ENCODE results near the gene FGFBP1.

FGFBP1 gene

DNA sequence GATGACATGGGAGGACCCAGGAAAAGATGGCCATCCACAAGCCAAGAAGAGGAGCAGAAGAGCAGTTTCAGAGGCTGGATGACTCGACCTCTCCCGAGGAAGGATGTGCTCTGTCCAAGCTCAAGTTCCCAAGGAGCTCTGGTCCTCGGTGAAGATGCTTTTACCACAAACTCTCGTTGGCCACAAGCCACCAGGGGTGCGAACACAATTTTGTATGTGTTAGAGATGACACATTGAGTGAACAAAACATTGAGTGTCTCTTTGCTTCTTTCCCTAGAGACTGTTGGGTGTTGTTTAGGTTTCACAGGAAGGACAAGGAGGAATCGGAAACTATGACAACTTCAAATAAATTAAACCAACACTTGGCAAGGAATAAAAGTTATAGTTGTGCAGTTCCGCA is 26.3 kb downstream of the FGFBP1 start:
- DNase-seq (ENCODE audit: low read depth): no peak

DNA sequence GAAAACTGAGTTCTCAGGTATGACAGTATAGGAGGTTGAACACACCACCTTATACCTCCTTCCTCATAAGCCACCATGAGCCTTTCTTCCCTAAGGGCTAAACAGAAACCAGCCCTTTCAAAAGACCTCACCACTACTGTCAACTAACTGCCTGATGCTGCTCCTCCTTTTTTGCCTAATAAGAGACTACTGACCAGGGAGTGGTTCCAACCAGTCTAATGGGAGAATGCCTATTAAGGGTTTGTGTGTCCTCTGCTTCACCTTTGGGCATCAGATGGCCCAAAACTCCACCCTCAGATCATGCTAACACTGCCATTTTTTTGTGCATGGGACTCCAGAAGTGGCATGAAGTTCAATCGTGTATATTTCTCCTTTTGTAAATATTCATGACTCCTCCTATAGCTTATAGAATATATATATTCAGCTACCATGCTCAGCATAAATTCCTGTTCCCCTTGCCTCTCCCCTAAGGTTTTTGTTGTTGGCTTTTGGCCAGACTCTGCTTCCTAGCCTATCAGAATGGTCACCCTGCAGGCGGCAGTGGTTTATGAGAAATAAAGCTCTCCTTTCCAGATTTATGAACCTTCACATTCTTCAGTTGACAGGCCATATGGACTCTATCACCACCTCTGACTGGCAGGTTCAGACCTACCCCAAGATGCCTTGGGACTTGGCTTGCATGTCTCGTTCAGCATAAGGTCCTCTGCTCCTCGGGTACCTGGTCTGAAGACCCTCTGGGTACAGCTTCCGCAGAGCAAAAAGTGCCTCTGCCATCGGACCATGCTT is 28.2 kb downstream of the FGFBP1 start:
- DNase-seq (ENCODE audit: low read depth): no peak

DNA sequence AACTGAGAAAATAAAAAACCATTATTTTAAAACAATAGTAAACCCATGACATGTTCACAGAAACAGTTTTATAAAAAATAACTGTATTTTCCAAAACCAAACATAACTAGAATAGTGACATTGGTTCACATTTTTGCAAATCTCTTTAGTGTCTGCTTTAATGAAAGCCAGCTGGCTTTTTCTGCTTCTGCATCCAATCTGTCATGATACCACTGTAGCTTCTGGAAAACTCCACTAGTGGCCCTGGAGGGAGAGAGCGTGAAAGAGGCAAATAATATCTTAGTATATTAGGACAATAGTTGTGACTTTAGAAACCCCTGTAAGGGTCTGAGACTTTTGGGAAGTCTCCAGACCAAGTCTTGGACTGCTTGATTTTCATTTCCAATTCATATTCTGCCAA is 31.1 kb downstream of the FGFBP1 start:
- no peak for DNase-seq (ENCODE audit: low read depth)

DNA sequence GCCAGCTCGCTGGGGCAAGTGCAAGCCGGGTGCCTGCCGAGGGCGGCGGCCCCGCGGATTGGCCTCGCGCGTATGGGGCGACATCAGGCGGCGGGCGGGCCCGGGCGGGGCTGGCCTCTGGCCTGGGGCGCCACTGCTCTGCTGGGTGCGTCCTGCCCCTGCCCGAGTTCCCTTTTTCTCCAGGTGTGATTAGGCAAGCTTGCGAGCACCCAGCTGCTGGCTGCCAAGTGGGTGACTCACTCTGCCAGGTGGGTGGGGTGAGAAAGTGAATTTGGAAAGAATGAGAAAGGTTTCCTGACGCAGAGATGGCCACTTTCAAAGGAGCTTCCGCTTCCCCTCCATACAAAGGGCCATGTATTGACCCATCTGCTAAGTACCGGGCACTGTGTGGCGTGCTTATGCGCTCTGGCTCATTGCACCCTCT is 32.5 kb downstream of the FGFBP1 start:
- no peak for DNase-seq (ENCODE audit: low read depth)

DNA sequence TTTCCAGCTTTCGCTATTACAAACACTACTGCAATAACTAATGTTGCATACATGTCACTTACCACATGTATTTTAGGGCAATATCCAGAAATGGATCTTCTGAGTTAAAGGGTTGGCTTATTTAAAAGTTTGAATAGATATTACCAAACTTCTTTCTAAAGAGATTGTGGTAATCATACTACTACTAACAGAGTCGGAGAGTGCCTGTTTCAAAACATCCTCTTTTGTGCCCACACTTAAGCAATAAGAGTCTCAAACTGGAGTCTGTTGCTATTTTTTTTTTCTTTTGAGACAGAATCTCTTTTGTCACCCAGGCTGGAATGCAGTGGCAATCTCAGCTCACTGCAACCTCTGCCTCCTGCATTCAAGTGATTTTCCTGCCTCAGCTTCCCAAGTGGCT is 35.8 kb downstream of the FGFBP1 start:
- no peak for DNase-seq (ENCODE audit: low read depth)

DNA sequence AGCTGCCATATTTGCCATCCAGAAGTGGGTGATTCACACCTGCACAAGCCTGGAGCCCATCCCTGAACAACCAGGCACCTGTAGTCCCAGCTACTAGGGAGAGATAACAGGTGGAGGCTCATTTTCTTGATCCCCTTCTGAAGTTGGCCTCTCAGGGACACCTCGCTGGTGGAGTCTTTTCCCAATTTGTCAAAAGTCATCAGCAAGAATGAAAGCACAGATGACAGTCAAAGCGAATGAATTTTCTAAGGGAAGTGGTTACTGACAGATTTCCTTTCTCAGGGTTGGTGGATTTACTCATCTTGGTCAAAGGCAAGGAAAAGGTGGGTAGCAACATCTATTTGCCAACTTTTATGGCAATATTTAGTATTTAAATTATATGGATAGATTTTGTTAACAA is 36.5 kb downstream of the FGFBP1 start:
- DNase-seq (ENCODE audit: low read depth): no peak

DNA sequence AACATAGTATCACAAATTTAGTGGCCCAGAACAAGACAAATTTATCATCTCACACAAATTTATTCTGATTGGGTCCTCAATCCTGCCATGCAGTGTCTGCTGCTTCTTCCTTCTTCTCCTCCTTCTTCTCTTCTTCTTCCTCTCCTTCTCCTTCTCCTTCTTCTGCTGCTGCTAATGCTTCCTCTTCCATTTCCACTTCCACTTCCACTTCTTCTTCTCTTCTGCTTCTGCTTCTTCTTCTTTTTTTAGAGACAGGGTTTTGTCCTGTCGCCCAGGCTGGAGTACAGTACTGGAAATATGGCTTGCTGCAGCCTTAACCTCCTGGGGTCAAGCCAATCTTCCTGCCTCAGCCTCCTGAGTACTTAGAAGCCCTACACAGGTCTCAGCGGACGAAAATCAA is 37.5 kb downstream of the FGFBP1 start:
- no peak for DNase-seq (ENCODE audit: low read depth)

DNA sequence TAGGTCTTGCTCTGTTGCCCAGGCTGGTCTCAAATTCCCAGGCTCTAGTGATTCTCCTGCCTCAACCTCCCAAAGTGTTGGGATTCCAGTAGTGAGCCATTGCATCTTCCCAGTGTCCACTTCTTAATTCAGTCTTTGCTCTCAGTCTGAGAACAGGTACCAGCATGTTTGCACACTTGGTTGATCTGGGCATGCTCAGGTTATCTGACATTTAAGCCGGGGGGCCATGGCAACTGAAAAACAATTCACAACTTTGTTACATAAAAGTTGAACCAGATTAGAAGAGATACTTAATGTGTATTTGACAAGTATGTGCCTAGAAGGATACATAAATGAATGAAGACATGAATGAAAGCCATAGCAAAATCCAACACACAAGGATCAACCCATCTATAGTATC is 39.0 kb downstream of the FGFBP1 start:
- no peak for DNase-seq (ENCODE audit: low read depth)

DNA sequence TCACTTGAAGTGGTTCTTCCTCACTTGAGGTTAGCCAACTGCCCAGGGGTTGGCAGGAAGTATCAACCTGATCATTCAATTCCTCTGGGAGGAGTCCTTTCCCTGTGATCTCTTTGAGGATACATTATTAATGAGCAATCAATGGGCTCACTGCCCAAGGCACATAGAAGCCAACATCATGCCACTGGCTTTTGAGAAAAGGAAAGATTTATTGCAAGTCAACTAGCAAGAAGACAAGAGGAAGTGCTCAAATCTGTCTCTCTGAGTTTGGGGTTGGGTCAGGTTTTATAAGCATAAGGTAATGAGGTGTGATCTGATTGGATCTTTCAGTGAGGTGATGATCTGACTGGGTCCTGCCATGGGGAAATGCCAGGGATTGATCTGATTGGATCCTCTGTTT is 39.6 kb downstream of the FGFBP1 start:
- no peak for DNase-seq (ENCODE audit: low read depth)

DNA sequence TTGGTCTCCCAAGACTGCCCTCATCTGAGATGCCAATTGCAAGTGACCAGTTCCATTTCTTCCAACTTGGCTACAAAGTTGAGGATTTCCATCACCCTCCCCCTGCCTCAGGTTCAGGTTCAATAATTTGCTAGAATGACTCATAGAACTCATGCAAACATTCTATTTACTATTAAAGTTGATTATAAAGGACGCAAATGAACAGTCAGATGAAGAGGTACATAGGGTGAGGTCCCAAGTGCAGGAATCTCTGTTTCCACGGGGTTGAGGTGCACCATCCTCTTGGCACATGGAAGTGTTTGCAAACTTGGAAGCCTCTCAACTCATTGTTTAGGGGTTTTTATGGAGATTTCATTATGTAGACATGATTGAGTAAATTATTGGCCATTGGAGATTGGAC is 41.0 kb downstream of the FGFBP1 start:
- DNase-seq (ENCODE audit: low read depth): no peak

DNA sequence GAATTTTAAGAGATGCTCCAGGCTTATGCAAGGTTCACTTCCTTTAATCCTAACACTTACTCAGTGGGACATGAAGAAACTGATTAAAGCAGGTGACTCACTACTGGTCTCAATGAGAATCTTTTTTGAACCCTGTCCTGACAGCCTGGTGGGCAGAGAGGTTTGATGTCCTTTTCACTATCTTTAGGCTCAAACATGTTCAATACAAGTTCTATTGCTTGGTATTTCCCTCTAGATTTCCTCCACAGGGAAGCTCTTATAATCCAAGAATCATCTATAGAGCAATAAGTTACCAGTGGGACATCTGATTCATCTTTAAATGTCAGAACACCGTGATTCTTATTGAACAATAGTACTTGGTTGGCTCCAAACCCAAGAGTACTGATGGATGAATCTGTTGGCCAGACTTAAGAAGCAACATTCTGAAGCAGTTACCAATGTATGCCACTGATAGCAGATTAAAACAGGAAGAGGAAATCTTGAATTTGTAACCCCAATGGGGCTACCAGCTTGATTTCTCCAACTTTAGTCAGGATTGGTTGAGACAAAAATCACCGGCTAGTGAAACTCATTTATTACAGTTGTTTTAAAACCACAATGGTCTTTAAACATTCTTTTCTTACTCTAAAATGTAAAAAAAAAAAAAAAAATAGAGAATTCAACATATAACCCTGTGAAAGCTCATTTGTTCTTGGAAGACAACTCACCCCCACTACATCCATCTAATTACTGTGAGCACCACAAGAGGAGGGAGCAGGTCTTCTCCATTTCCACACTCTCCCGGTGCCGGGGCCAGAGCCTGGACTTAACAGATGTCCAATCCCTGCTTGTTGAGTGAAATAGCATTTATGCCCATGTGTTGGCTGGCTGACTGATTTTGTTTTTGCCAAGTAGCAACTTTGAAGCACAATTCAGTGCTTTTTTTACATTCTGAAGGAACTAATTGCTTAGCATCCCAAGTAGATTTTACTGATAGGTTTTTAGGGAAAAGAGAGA is 43.3 kb downstream of the FGFBP1 start:
- no peak for DNase-seq (ENCODE audit: low read depth)

DNA sequence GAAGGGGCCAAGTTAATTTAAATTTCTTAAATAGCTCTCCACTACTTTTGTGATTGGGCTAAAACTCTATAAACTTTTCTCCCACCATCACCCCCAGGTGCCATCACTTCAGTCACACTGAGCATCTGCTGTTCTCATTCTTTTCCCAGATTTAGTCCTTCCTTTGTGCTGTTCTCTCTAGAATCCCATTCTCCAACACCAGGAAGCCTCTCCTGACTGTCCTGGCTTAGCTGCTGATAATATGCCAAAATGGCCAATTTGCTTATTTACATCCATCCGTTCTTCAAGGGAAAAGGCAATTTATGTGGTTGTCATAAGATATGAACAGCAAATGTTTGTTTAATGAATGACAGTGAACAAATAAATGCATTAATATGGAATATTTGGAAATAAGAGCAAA is 44.1 kb downstream of the FGFBP1 start:
- no peak for DNase-seq (ENCODE audit: low read depth)

DNA sequence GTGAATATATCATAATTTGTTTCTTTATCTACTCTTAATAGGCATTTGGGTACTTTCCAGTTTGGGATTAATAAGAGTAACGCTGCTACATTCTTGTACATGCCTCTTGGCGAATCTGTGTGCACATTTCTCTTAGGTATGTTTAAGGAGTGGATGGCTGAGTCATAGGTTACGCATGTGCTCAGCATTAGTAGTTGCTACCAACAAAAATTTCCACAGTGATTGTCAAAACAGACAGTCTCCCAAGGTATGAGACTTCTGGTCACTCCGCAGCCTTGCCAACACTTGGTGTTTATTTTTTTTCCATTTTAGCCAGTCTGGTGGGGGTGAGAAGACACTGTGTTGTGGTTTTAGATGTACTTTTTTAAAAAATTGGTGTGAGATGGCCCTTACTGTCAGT is 44.6 kb downstream of the FGFBP1 start:
- peak; percentile 84 for DNase-seq (ENCODE audit: low read depth)

DNA sequence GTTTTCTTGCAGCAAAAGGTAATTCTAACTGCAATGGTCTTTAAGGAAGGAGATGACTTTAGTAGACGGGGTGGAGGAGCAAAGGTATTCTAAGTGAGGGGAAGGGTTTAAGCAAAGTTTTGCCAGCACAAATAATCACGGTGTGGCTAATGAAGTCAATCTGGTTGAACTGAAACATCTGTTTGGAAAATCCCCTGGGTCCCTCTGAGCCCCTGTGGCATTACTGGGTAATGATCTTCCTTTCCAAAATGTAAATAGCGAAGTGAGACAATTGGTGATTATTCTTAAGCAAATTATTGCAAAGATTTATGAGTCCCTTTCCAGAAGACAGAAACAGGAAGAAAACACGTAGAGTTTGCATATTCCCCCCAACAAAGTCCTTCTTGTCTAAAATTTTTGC is 47.2 kb downstream of the FGFBP1 start:
- DNase-seq (ENCODE audit: low read depth): no peak

DNA sequence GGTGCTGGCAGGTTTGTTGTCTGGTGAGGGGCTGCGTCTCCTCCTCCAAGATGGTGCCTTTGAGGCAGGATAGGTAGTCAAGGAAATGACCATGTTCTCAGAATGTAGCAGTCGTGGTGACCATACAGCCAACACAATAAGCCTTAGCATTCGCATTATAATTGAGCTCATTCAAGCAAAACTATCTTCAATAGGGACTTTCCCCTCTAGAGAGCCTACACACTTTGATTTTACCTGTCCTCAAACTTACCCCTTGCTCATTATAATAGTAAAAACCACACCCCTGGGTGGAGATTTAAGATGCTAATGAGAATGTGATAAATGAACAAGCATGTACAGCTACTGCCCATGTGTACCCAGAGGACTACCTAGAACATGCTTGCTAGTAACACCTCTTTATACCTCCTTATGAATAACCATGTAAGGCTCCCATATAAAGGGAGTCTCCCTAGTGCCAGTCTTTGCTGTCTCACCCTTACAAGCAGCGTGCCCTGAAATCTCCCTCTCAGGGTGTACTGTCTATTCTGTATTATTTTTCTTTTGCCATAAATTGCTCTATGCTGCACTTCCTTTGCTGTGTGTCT is 48.2 kb downstream of the FGFBP1 start:
- no peak for DNase-seq (ENCODE audit: low read depth)

DNA sequence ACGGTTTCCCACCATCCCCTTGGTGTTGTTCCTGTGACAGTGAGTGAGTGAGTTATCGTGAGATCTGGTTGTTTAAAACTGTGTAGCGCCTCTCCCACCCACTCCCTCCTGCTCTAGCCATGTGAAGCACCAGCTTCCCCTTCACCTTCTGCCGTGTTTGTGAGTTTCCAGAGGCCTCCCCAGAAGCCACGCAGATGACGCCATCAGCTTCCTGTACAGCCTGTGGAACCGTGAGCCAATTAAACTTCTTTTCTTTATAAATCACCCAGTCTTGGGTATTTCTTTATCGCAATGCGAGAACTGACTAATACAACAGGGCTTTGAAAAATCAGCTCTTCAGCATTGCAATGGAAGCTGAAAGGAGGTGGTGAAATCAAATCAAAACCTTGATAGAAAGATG is 50.0 kb downstream of the FGFBP1 start:
- DNase-seq (ENCODE audit: low read depth): no peak

Data from HS-5 (cell line).